NCI-H748 (cell line): ENCODE data around the gene TMEM51.

Experiments
- DNase-seq: peaks from one replicate; lab custom pipeline; 2025; ENCODE audit not compliant: unreplicated experiment; lab: John Stamatoyannopoulos, UW

TMEM51 gene

GRCh38 chr1:15191770-15192169, 38.2 kb downstream of the TMEM51 start:
- DNase-seq, result no peak

GRCh38 chr1:15192916-15193550, 39.5 kb downstream of the TMEM51 start:
- no peak for DNase-seq

GRCh38 chr1:15195420-15196052, 42.0 kb downstream of the TMEM51 start:
- DNase-seq, result no peak

- no peak for DNase-seq
Measured at GRCh38 chr1:15196069-15196468, 42.5 kb downstream of the TMEM51 start.

GRCh38 chr1:15196807-15197530, 43.4 kb downstream of the TMEM51 start:
- DNase-seq, result no peak

GRCh38 chr1:15197591-15198447, 44.3 kb downstream of the TMEM51 start:
- DNase-seq, result no peak

GRCh38 chr1:15198684-15199083, 45.1 kb downstream of the TMEM51 start:
- no peak for DNase-seq

GRCh38 chr1:15201221-15201620, 47.7 kb downstream of the TMEM51 start:
- no peak for DNase-seq

GRCh38 chr1:15201849-15202551, 48.5 kb downstream of the TMEM51 start:
- no peak for DNase-seq

- DNase-seq, result no peak
Measured at GRCh38 chr1:15204931-15205330, 51.4 kb downstream of the TMEM51 start.

- no peak for DNase-seq
Measured at GRCh38 chr1:15205586-15206346, 52.2 kb downstream of the TMEM51 start.

- no peak for DNase-seq
Measured at GRCh38 chr1:15206418-15207030, 53.0 kb downstream of the TMEM51 start.

GRCh38 chr1:15207031-15207828, 53.7 kb downstream of the TMEM51 start:
- no peak for DNase-seq

GRCh38 chr1:15207829-15208429, 54.4 kb downstream of the TMEM51 start:
- no peak for DNase-seq

- no peak for DNase-seq
Measured at GRCh38 chr1:15210651-15211375, 57.3 kb downstream of the TMEM51 start.

GRCh38 chr1:15211424-15211823, 57.9 kb downstream of the TMEM51 start:
- DNase-seq, result no peak

GRCh38 chr1:15212216-15212953, 58.8 kb downstream of the TMEM51 start:
- no peak for DNase-seq
